ENCODE results near the gene SMIM23. TPM values are rescaled to one million over a fixed set of nuclear protein-coding genes. Genes with fewer than 3 reads are reported as not detected.

SMIM23 gene
- total RNA-seq, 1 experiment from 2014 or later = not detected

DNA sequence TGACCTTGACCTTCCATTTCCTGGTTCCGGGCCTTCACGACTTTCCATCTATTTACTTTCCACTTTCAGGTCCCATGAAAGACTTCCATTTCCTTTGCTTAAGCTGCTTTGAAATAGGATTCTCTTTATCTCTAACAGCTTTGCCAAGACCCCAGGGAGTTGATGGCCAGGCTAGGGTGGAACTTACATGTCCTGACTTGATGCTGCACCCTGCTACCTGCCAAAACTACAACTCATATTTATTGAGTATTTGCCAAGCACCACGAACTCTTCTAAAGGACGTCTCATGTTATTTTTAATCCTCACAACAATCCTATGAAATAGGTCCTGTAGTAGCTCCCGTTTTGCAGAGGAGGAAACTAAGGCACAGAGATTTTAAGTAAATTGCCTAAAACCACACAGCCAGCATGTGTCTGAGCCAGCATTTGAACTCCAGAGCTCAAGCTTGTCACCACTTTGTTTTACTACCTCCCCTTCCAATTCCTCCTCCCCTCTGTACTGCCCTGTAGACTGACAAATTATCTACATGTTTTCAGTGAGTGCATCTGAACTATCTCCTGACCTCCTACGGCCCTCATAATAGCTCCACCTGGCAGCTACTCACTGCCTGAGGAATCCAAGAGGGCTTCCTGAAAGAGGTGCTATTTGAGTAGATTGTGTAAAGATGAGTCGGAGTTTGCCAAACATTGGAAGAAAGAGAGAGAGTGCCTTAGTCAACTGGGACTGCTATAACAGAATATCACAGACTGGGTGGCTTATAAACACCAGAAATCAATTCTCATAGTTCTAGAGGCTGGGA is 38.4 kb upstream of the SMIM23 start (continued):
- TF ChIP-seq, protein P1, sequence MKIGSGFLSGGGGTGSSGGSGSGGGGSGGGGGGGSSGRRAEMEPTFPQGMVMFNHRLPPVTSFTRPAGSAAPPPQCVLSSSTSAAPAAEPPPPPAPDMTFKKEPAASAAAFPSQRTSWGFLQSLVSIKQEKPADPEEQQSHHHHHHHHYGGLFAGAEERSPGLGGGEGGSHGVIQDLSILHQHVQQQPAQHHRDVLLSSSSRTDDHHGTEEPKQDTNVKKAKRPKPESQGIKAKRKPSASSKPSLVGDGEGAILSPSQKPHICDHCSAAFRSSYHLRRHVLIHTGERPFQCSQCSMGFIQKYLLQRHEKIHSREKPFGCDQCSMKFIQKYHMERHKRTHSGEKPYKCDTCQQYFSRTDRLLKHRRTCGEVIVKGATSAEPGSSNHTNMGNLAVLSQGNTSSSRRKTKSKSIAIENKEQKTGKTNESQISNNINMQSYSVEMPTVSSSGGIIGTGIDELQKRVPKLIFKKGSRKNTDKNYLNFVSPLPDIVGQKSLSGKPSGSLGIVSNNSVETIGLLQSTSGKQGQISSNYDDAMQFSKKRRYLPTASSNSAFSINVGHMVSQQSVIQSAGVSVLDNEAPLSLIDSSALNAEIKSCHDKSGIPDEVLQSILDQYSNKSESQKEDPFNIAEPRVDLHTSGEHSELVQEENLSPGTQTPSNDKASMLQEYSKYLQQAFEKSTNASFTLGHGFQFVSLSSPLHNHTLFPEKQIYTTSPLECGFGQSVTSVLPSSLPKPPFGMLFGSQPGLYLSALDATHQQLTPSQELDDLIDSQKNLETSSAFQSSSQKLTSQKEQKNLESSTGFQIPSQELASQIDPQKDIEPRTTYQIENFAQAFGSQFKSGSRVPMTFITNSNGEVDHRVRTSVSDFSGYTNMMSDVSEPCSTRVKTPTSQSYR (CRISPR knock-in tag; IDR thresholded peaks at IDR 0.05) = no peak
- TF ChIP-seq GRHL2 (CRISPR knock-in tag; IDR thresholded peaks at IDR 0.05; ENCODE audit: insufficient replicate concordance, severe bottlenecking) = no peak
- no peak for TF ChIP-seq ZBTB43 (CRISPR knock-in tag; IDR thresholded peaks at IDR 0.05)
- no peak for TF ChIP-seq HMGXB4 (CRISPR knock-in tag; IDR thresholded peaks at IDR 0.05)
- TF ChIP-seq NFE2L1 (CRISPR knock-in tag; IDR thresholded peaks at IDR 0.05) = no peak

DNA sequence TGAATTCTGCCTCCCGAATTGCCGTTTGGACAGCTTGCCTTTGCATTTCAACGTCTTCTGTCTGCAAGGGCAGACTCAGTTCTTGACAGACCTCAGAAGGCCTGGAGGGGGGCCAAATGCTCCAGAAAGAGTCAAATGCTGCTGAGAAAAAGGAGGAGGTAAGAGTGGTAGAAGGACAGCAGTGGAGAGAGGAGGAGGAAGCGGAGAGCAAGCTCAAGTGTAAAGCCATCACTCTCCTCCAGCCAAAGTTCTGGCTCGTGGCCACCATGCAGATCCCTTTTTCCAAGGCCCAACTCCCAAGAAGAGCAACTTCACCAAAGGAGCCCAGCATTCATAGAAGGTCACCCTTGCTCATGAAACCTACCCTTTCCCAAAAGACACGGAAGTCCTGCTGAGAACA is 36.9 kb upstream of the SMIM23 start:
- no peak overlapping the region for H3K27ac Mint-ChIP-seq
- ChIA-PET POLR2A (interaction anchor here (1.2 kb wide), 1 partner anchor 68 kb away, joined by 4 read pairs; no protein-coding TSS in a partner anchor), CTCF (interaction anchor here (1.3 kb wide), 1 partner anchor 110 kb away, joined by 5 read pairs; no protein-coding TSS in a partner anchor)
- H3K4me3 Mint-ChIP-seq = no peak overlapping the region
- H3K9me3 Mint-ChIP-seq = peaks cover 3% of the 10 kb centered on the region; the same call in 1 of the 2 replicates
- no peak for DNase-seq (ENCODE audit: low spot score)
- no peak for ATAC-seq
- H3K27me3 Mint-ChIP-seq (ENCODE audit: low read depth) = no peaks in the 10 kb centered on the region; the same call in 1 of the 2 replicates
- H3K36me3 Mint-ChIP-seq = no peaks in the 10 kb centered on the region
- peaks cover 7% of the 10 kb centered on the region; the same call in 1 of the 2 replicates for H3K4me1 Mint-ChIP-seq
- TF ChIP-seq CREM (CRISPR knock-in tag; IDR thresholded peaks at IDR 0.05) = no peak
- TF ChIP-seq, protein P2, sequence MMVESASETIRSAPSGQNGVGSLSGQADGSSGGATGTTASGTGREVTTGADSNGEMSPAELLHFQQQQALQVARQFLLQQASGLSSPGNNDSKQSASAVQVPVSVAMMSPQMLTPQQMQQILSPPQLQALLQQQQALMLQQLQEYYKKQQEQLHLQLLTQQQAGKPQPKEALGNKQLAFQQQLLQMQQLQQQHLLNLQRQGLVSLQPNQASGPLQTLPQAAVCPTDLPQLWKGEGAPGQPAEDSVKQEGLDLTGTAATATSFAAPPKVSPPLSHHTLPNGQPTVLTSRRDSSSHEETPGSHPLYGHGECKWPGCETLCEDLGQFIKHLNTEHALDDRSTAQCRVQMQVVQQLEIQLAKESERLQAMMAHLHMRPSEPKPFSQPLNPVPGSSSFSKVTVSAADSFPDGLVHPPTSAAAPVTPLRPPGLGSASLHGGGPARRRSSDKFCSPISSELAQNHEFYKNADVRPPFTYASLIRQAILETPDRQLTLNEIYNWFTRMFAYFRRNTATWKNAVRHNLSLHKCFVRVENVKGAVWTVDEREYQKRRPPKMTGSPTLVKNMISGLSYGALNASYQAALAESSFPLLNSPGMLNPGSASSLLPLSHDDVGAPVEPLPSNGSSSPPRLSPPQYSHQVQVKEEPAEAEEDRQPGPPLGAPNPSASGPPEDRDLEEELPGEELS (CRISPR knock-in tag; IDR thresholded peaks at IDR 0.05) = no peak
- no peak for TF ChIP-seq ZNF423 (CRISPR knock-in tag; IDR thresholded peaks at IDR 0.05)
- TF ChIP-seq ZNF425 (CRISPR knock-in tag; conservative IDR thresholded peaks at IDR 0.05) = no peak
- TF ChIP-seq NFATC4 (CRISPR knock-in tag; IDR thresholded peaks at IDR 0.05) = no peak
- no peak for TF ChIP-seq GRHL2 (CRISPR knock-in tag; IDR thresholded peaks at IDR 0.05; ENCODE audit: insufficient replicate concordance, severe bottlenecking)
- TF ChIP-seq, protein P3, sequence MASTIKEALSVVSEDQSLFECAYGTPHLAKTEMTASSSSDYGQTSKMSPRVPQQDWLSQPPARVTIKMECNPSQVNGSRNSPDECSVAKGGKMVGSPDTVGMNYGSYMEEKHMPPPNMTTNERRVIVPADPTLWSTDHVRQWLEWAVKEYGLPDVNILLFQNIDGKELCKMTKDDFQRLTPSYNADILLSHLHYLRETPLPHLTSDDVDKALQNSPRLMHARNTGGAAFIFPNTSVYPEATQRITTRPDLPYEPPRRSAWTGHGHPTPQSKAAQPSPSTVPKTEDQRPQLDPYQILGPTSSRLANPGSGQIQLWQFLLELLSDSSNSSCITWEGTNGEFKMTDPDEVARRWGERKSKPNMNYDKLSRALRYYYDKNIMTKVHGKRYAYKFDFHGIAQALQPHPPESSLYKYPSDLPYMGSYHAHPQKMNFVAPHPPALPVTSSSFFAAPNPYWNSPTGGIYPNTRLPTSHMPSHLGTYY (CRISPR knock-in tag; IDR thresholded peaks at IDR 0.05) = no peak
- TF ChIP-seq ZNF263 (CRISPR knock-in tag; IDR thresholded peaks at IDR 0.05; ENCODE audit: low read depth) = no peak
- no peak for TF ChIP-seq FOXJ3 (CRISPR knock-in tag; IDR thresholded peaks at IDR 0.05; ENCODE audit: borderline replicate concordance)
- no peak for TF ChIP-seq HMGA2 (CRISPR knock-in tag; IDR thresholded peaks at IDR 0.05)
- TF ChIP-seq, protein P4, sequence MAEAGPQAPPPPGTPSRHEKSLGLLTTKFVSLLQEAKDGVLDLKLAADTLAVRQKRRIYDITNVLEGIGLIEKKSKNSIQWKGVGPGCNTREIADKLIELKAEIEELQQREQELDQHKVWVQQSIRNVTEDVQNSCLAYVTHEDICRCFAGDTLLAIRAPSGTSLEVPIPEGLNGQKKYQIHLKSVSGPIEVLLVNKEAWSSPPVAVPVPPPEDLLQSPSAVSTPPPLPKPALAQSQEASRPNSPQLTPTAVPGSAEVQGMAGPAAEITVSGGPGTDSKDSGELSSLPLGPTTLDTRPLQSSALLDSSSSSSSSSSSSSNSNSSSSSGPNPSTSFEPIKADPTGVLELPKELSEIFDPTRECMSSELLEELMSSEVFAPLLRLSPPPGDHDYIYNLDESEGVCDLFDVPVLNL (CRISPR knock-in tag; IDR thresholded peaks at IDR 0.05; ENCODE audit: borderline replicate concordance, low read depth) = no peak
- no peak for TF ChIP-seq ATF1 (CRISPR knock-in tag; IDR thresholded peaks at IDR 0.05)
- TF ChIP-seq, protein P5, sequence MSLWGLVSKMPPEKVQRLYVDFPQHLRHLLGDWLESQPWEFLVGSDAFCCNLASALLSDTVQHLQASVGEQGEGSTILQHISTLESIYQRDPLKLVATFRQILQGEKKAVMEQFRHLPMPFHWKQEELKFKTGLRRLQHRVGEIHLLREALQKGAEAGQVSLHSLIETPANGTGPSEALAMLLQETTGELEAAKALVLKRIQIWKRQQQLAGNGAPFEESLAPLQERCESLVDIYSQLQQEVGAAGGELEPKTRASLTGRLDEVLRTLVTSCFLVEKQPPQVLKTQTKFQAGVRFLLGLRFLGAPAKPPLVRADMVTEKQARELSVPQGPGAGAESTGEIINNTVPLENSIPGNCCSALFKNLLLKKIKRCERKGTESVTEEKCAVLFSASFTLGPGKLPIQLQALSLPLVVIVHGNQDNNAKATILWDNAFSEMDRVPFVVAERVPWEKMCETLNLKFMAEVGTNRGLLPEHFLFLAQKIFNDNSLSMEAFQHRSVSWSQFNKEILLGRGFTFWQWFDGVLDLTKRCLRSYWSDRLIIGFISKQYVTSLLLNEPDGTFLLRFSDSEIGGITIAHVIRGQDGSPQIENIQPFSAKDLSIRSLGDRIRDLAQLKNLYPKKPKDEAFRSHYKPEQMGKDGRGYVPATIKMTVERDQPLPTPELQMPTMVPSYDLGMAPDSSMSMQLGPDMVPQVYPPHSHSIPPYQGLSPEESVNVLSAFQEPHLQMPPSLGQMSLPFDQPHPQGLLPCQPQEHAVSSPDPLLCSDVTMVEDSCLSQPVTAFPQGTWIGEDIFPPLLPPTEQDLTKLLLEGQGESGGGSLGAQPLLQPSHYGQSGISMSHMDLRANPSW (CRISPR knock-in tag; conservative IDR thresholded peaks at IDR 0.05; ENCODE audit: low read depth) = no peak
- TF ChIP-seq JAZF1 (CRISPR knock-in tag; IDR thresholded peaks at IDR 0.05) = no peak
- TF ChIP-seq ZBTB21 (CRISPR knock-in tag; IDR thresholded peaks at IDR 0.05; ENCODE audit: borderline replicate concordance) = no peak
